ENCODE measurements around the gene PDPN.

- TF ChIP-seq USF2 (IDR thresholded peaks at IDR 0.05; ENCODE audit: borderline replicate concordance, low read depth, low read length) = no peak
- TF ChIP-seq IRF3 (IDR thresholded peaks at IDR 0.05; ENCODE audit: low read depth, low read length) = no peak
- TF ChIP-seq JUND (IDR thresholded peaks at IDR 0.05) = no peak
- no peak for TF ChIP-seq CTCF (IDR thresholded peaks at IDR 0.05)
These were observed 23.1 kb upstream of the PDPN start for GRCh38 chr1:13560541-13560940.
